BLaER1 (cell line): ENCODE data around the gene USP17L15.
"Not testable (repeated sequence)": the region's sequence is repeated elsewhere in the genome, so short reads cannot be mapped to it uniquely, and the experiment has no call there.

Experiments used
- H3K27ac ChIP-seq: shearing (Covaris generic); formaldehyde crosslinking; 2 replicates; pipeline ENCODE4 v1.8.1; 2022
- H3K27me3 ChIP-seq: shearing (Covaris generic); formaldehyde crosslinking; 2 replicates; pipeline ENCODE4 v1.8.1; 2022
- H3K36me3 ChIP-seq: shearing (Covaris generic); formaldehyde crosslinking; 2 replicates; pipeline ENCODE4 v1.8.1; 2022
- H3K4me1 ChIP-seq: shearing (Covaris generic); formaldehyde crosslinking; 2 replicates; pipeline ENCODE4 v1.8.1; 2022
- H3K4me2 ChIP-seq: shearing (Covaris generic); formaldehyde crosslinking; 2 replicates; pipeline ENCODE4 v1.8.1; 2022
- H3K4me3 ChIP-seq: shearing (Covaris generic); formaldehyde crosslinking; 2 replicates; pipeline ENCODE4 v1.8.1; 2022
- H3K9ac ChIP-seq: shearing (Covaris generic); formaldehyde crosslinking; 2 replicates; pipeline ENCODE4 v1.8.1; 2022
- H3K9me3 ChIP-seq: shearing (Covaris generic); formaldehyde crosslinking; 2 replicates; pipeline ENCODE4 v1.8.1; 2022
- H4K20me1 ChIP-seq: shearing (Covaris generic); formaldehyde crosslinking; 2 replicates; pipeline ENCODE4 v1.8.1; 2022

Gene USP17L15, protein sequence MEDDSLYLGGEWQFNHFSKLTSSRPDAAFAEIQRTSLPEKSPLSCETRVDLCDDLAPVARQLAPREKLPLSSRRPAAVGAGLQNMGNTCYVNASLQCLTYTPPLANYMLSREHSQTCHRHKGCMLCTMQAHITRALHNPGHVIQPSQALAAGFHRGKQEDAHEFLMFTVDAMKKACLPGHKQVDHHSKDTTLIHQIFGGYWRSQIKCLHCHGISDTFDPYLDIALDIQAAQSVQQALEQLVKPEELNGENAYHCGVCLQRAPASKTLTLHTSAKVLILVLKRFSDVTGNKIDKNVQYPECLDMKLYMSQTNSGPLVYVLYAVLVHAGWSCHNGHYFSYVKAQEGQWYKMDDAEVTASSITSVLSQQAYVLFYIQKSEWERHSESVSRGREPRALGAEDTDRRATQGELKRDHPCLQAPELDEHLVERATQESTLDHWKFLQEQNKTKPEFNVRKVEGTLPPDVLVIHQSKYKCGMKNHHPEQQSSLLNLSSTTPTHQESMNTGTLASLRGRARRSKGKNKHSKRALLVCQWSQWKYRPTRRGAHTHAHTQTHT

DNA sequence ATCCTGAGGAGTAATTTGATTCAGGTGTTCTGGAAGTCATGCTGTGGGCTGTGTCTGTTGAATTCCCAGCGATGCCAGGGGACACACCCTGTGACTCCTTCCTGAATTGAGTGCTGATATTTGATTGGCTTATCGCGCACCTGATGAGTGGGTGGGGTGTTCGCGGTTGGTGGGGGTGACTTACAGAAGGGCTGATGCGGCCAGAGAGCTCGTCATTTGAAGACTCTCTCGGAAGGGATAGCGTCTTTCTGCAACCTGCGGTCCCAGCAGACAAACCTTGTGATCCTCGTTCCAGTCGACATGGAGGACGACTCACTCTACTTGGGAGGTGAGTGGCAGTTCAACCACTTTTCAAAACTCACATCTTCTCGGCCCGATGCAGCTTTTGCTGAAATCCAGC lies at the start of gene USP17L15:
USP17L15 (plus strand) TSS at position 301 of the 400 bp plus-strand sequence; CDS start at position 301, 0 bp downstream.
- H3K9ac ChIP-seq, H3K36me3 ChIP-seq, H3K27ac ChIP-seq, H3K4me3 ChIP-seq, H4K20me1 ChIP-seq, H3K4me1 ChIP-seq, H3K27me3 ChIP-seq, H3K9me3 ChIP-seq, H3K4me2 ChIP-seq: not testable (repeated sequence)

DNA sequence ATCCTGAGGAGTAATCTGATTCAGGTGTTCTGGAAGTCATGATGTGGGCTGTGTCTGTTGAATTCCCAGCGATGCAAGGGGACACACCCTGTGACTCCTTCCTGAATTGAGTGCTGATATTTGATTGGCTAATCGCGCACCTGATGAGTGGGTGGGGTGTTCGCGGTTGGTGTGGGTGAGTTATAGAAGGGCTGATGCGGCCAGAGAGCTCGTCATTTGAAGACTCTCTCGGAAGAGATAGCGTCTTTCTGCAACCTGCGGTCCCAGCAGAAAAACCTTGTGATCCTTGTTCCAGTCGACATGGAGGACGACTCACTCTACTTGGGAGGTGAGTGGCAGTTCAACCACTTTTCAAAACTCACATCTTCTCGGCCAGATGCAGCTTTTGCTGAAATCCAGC lies 23.8 kb upstream of the USP17L15 start, which contains the start of gene USP17L10:
USP17L10 (plus strand) TSS at position 301 of the 400 bp plus-strand sequence; CDS start at position 301, 0 bp downstream.
- not testable (repeated sequence) for H3K9ac ChIP-seq, H3K4me2 ChIP-seq, H3K27ac ChIP-seq, H3K27me3 ChIP-seq, H3K9me3 ChIP-seq, H3K4me1 ChIP-seq, H3K4me3 ChIP-seq, H3K36me3 ChIP-seq, H4K20me1 ChIP-seq

DNA sequence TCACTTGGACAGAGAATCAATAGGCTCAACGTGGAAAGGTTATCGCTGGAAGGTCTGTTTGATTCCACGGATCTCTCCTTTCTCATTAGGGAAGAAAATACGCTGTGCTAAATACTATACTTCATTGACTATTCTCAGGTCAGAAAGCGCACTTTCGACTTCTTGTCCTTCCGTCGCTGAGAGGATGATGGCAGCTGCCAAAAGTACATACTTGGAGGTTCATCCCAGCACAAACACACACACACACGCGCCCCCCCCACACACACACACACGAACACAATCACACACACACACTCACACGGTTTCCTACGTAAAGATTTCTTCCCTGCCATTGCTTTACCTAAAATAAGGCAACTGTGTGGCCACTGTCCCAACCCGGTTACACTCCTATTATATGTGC lies 19.5 kb upstream of the USP17L15 start:
- not testable (repeated sequence) for H3K27ac ChIP-seq

DNA sequence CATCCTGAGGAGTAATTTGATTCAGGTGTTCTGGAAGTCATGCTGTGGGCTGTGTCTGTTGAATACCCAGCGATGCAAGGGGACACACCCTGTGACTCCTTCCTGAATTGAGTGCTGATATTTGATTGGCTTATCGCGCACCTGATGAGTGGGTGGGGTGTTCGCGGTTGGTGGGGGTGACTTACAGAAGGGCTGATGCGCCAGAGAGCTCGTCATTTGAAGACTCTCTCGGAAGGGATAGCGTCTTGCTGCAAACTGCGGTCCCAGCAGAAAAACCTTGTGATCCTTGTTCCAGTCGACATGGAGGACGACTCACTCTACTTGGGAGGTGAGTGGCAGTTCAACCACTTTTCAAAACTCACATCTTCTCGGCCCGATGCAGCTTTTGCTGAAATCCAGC lies 19.1 kb upstream of the USP17L15 start, which contains the start of gene USP17L11:
USP17L11 (plus strand) TSS at position 301 of the 400 bp plus-strand sequence; CDS start at position 301, 0 bp downstream.
- H3K4me2 ChIP-seq, H3K9ac ChIP-seq, H3K36me3 ChIP-seq, H3K27me3 ChIP-seq, H3K4me1 ChIP-seq, H4K20me1 ChIP-seq, H3K4me3 ChIP-seq, H3K27ac ChIP-seq, H3K9me3 ChIP-seq: not testable (repeated sequence)

More for the DNA sequence above, 19.5 kb upstream of the USP17L15 start:
- H3K4me3 ChIP-seq, H3K9me3 ChIP-seq, H3K36me3 ChIP-seq, H3K4me2 ChIP-seq, H3K9ac ChIP-seq, H3K27me3 ChIP-seq, H4K20me1 ChIP-seq, H3K4me1 ChIP-seq: not testable (repeated sequence)

DNA sequence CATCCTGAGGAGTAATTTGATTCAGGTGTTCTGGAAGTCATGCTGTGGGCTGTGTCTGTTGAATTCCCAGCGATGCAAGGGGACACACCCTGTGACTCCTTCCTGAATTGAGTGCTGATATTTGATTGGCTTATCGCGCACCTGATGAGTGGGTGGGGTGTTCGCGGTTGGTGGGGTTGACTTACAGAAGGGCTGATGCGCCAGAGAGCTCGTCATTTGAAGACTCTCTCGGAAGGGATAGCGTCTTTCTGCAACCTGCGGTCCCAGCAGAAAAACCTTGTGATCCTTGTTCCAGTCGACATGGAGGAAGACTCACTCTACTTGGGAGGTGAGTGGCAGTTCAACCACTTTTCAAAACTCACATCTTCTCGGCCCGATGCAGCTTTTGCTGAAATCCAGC lies 14.3 kb upstream of the USP17L15 start, which contains the start of gene USP17L12:
USP17L12 (plus strand) TSS at position 301 of the 400 bp plus-strand sequence; CDS start at position 301, 0 bp downstream.
- H3K4me1 ChIP-seq, H3K9me3 ChIP-seq, H3K27ac ChIP-seq, H3K4me2 ChIP-seq, H4K20me1 ChIP-seq, H3K27me3 ChIP-seq, H3K36me3 ChIP-seq, H3K4me3 ChIP-seq, H3K9ac ChIP-seq: not testable (repeated sequence)

DNA sequence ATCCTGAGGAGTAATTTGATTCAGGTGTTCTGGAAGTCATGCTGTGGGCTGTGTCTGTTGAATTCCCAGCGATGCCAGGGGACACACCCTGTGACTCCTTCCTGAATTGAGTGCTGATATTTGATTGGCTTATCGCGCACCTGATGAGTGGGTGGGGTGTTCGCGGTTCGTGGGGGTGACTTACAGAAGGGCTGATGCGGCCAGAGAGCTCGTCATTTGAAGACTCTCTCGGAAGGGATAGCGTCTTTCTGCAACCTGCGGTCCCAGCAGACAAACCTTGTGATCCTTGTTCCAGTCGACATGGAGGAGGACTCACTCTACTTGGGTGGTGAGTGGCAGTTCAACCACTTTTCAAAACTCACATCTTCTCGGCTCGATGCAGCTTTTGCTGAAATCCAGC lies 9.6 kb upstream of the USP17L15 start, which contains the start of gene USP17L13:
USP17L13 (plus strand) TSS at position 301 of the 400 bp plus-strand sequence; CDS start at position 301, 0 bp downstream.
- not testable (repeated sequence) for H3K27ac ChIP-seq, H3K4me2 ChIP-seq, H4K20me1 ChIP-seq, H3K9ac ChIP-seq, H3K4me1 ChIP-seq, H3K36me3 ChIP-seq, H3K4me3 ChIP-seq, H3K27me3 ChIP-seq, H3K9me3 ChIP-seq

DNA sequence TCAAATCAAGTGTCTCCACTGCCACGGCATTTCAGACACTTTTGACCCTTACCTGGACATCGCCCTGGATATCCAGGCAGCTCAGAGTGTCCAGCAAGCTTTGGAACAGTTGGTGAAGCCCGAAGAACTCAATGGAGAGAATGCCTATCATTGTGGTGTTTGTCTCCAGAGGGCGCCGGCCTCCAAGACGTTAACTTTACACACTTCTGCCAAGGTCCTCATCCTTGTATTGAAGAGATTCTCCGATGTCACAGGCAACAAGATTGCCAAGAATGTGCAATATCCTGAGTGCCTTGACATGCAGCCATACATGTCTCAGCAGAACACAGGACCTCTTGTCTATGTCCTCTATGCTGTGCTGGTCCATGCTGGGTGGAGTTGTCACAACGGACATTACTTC lies 3.9 kb upstream of the USP17L15 start:
- not testable (repeated sequence) for H3K27me3 ChIP-seq, H3K4me1 ChIP-seq, H4K20me1 ChIP-seq, H3K4me3 ChIP-seq, H3K9me3 ChIP-seq, H3K4me2 ChIP-seq, H3K36me3 ChIP-seq, H3K9ac ChIP-seq, H3K27ac ChIP-seq

DNA sequence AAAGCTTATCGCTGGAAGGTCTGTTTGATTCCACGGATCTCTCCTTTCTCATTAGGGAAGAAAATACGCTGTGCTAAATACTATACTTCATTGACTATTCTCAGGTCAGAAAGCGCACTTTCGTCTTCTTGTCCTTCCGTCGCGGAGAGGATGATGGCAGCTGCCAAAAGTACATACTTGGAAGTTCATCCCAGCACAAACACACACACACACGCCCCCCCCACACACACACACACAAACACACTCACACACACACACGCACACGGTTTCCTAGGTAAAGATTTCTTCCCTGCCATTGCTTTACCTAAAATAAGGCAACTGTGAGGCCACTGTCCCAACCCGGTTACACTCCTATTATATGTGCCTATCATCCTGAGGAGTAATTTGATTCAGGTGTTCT lies 4.3 kb downstream of the USP17L15 start:
- H3K9me3 ChIP-seq, H3K9ac ChIP-seq, H4K20me1 ChIP-seq, H3K4me2 ChIP-seq, H3K4me1 ChIP-seq, H3K27ac ChIP-seq, H3K27me3 ChIP-seq, H3K4me3 ChIP-seq, H3K36me3 ChIP-seq: not testable (repeated sequence)

DNA sequence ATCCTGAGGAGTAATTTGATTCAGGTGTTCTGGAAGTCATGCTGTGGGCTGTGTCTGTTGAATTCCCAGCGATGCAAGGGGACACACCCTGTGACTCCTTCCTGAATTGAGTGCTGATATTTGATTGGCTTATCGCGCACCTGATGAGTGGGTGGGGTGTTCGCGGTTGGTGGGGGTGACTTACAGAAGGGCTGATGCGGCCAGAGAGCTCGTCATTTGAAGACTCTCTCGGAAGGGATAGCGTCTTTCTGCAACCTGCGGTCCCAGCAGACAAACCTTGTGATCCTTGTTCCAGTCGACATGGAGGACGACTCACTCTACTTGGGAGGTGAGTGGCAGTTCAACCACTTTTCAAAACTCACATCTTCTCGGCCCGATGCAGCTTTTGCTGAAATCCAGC lies 9.4 kb downstream of the USP17L15 start, which contains the start of gene USP17L17:
USP17L17 (plus strand) TSS at position 301 of the 400 bp plus-strand sequence; CDS start at position 301, 0 bp downstream.
- H3K9ac ChIP-seq, H3K27ac ChIP-seq, H3K36me3 ChIP-seq, H3K9me3 ChIP-seq, H3K4me1 ChIP-seq, H3K4me2 ChIP-seq, H3K27me3 ChIP-seq, H4K20me1 ChIP-seq, H3K4me3 ChIP-seq: not testable (repeated sequence)

DNA sequence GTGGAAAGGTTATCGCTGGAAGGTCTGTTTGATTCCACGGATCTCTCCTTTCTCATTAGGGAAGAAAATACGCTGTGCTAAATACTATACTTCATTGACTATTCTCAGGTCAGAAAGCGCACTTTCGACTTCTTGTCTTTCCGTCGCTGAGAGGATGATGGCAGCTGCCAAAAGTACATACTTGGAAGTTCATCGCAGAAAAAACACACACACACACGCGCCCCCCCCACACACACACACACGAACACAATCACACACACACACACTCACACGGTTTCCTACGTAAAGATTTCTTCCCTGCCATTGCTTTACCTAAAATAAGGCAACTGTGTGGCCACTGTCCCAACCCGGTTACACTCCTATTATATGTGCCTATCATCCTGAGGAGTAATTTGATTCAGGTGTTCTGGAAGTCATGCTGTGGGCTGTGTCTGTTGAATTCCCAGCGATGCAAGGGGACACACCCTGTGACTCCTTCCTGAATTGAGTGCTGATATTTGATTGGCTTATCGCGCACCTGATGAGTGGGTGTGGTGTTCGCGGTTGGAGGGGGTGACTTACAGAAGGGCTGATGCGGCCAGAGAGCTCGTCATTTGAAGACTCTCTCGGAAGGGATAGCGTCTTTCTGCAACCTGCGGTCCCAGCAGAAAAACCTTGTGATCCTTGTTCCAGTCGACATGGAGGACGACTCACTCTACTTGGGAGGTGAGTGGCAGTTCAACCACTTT lies 13.9 kb downstream of the USP17L15 start, which contains the start of gene USP17L18:
USP17L18 (plus strand) TSS at position 678 of the 728 bp plus-strand sequence; CDS start at position 678, 0 bp downstream.
- H3K4me3 ChIP-seq, H3K4me2 ChIP-seq, H3K9me3 ChIP-seq, H3K27me3 ChIP-seq, H3K27ac ChIP-seq, H3K9ac ChIP-seq, H4K20me1 ChIP-seq, H3K4me1 ChIP-seq, H3K36me3 ChIP-seq: not testable (repeated sequence)

DNA sequence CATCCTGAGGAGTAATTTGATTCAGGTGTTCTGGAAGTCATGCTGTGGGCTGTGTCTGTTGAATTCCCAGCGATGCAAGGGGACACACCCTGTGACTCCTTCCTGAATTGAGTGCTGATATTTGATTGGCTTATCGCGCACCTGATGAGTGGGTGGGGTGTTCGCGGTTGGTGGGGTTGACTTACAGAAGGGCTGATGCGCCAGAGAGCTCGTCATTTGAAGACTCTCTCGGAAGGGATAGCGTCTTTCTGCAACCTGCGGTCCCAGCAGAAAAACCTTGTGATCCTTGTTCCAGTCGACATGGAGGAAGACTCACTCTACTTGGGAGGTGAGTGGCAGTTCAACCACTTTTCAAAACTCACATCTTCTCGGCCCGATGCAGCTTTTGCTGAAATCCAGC lies 18.9 kb downstream of the USP17L15 start, which contains the start of gene USP17L19:
USP17L19 (plus strand) TSS at position 301 of the 400 bp plus-strand sequence; CDS start at position 301, 0 bp downstream.
- not testable (repeated sequence) for H3K4me3 ChIP-seq, H3K4me1 ChIP-seq, H3K27me3 ChIP-seq, H3K9me3 ChIP-seq, H3K4me2 ChIP-seq, H4K20me1 ChIP-seq, H3K9ac ChIP-seq, H3K36me3 ChIP-seq, H3K27ac ChIP-seq

DNA sequence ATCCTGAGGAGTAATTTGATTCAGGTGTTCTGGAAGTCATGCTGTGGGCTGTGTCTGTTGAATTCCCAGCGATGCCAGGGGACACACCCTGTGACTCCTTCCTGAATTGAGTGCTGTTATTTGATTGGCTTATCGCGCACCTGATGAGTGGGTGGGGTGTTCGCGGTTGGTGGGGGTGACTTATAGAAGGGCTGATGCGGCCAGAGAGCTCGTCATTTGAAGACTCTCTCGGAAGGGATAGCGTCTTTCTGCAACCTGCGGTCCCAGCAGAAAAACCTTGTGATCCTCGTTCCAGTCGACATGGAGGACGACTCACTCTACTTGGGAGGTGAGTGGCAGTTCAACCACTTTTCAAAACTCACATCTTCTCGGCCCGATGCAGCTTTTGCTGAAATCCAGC lies 23.6 kb downstream of the USP17L15 start, which contains the start of gene USP17L20:
USP17L20 (plus strand) TSS at position 301 of the 400 bp plus-strand sequence; CDS start at position 301, 0 bp downstream.
- not testable (repeated sequence) for H3K9me3 ChIP-seq, H3K4me2 ChIP-seq, H3K4me3 ChIP-seq, H3K4me1 ChIP-seq, H4K20me1 ChIP-seq, H3K27me3 ChIP-seq, H3K36me3 ChIP-seq, H3K9ac ChIP-seq, H3K27ac ChIP-seq

DNA sequence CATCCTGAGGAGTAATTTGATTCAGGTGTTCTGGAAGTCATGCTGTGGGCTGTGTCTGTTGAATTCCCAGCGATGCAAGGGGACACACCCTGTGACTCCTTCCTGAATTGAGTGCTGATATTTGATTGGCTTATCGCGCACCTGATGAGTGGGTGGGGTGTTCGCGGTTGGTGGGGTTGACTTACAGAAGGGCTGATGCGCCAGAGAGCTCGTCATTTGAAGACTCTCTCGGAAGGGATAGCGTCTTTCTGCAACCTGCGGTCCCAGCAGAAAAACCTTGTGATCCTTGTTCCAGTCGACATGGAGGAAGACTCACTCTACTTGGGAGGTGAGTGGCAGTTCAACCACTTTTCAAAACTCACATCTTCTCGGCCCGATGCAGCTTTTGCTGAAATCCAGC lies 28.4 kb downstream of the USP17L15 start, which contains the start of gene USP17L21:
USP17L21 (plus strand) TSS at position 301 of the 400 bp plus-strand sequence; CDS start at position 301, 0 bp downstream.
- not testable (repeated sequence) for H4K20me1 ChIP-seq, H3K36me3 ChIP-seq, H3K27ac ChIP-seq, H3K9ac ChIP-seq, H3K4me2 ChIP-seq, H3K4me3 ChIP-seq, H3K27me3 ChIP-seq, H3K9me3 ChIP-seq, H3K4me1 ChIP-seq

DNA sequence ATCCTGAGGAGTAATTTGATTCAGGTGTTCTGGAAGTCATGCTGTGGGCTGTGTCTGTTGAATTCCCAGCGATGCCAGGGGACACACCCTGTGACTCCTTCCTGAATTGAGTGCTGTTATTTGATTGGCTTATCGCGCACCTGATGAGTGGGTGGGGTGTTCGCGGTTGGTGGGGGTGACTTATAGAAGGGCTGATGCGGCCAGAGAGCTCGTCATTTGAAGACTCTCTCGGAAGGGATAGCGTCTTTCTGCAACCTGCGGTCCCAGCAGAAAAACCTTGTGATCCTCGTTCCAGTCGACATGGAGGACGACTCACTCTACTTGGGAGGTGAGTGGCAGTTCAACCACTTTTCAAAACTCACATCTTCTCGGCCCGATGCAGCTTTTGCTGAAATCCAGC lies 33.1 kb downstream of the USP17L15 start, which contains the start of gene USP17L22:
USP17L22 (plus strand) TSS at position 301 of the 400 bp plus-strand sequence; CDS start at position 301, 0 bp downstream.
- H3K36me3 ChIP-seq, H3K4me3 ChIP-seq, H3K9ac ChIP-seq, H3K27me3 ChIP-seq, H3K9me3 ChIP-seq, H3K4me2 ChIP-seq, H3K4me1 ChIP-seq, H3K27ac ChIP-seq, H4K20me1 ChIP-seq: not testable (repeated sequence)
